ENCODE results near the gene IL1RAP.

IL1RAP gene

GRCh38 chr3:190641564-190641963 lies 127.7 kb downstream of the IL1RAP start:
- no peak overlapping the region for H3K9ac ChIP-seq (ENCODE audit: low read depth in 1 of 2, low read length in 2 of 2)
- no peaks in the 10 kb centered on the region for H3K27me3 ChIP-seq (ENCODE audit: control insufficient read depth in 2 of 2, insufficient read depth in 2 of 2, low read length in 2 of 2)
- H3K27ac ChIP-seq (ENCODE audit: low read depth in 2 of 2, low read length in 2 of 2): no peak overlapping the region
- no peaks in the 10 kb centered on the region for H3K9me3 ChIP-seq (ENCODE audit: control insufficient read depth in 2 of 2, low read length in 2 of 2)
- H3K4me3 ChIP-seq (ENCODE audit: low read length in 2 of 2): no peak overlapping the region
- H3K36me3 ChIP-seq (ENCODE audit: control insufficient read depth in 2 of 2, insufficient read depth in 2 of 2, low read length in 2 of 2): no peaks in the 10 kb centered on the region
- no peaks in the 10 kb centered on the region for H3K4me1 ChIP-seq (ENCODE audit: control insufficient read depth in 2 of 2, insufficient read depth in 2 of 2, low read length in 2 of 2)

GRCh38 chr3:190642016-190642415 lies 128.1 kb downstream of the IL1RAP start:
- Histone ChIP-seq H3K4me3 (ENCODE audit: low read length in 2 of 2) (no peak overlapping the region), H3K27ac (ENCODE audit: low read depth in 2 of 2, low read length in 2 of 2) (no peak overlapping the region), H3K9me3 (ENCODE audit: control insufficient read depth in 2 of 2, low read length in 2 of 2) (no peaks in the 10 kb centered on the region), H3K4me1 (ENCODE audit: control insufficient read depth in 2 of 2, insufficient read depth in 2 of 2, low read length in 2 of 2) (no peaks in the 10 kb centered on the region), H3K9ac (ENCODE audit: low read depth in 1 of 2, low read length in 2 of 2) (no peak overlapping the region), H3K36me3 (ENCODE audit: control insufficient read depth in 2 of 2, insufficient read depth in 2 of 2, low read length in 2 of 2) (no peaks in the 10 kb centered on the region), H3K27me3 (ENCODE audit: control insufficient read depth in 2 of 2, insufficient read depth in 2 of 2, low read length in 2 of 2) (no peaks in the 10 kb centered on the region)

GRCh38 chr3:190644035-190644434 lies 130.2 kb downstream of the IL1RAP start:
- Histone ChIP-seq H3K9me3 (ENCODE audit: control insufficient read depth in 2 of 2, low read length in 2 of 2) (no peaks in the 10 kb centered on the region), H3K27ac (ENCODE audit: low read depth in 2 of 2, low read length in 2 of 2) (no peak overlapping the region), H3K9ac (ENCODE audit: low read depth in 1 of 2, low read length in 2 of 2) (no peak overlapping the region), H3K27me3 (ENCODE audit: control insufficient read depth in 2 of 2, insufficient read depth in 2 of 2, low read length in 2 of 2) (no peaks in the 10 kb centered on the region), H3K36me3 (ENCODE audit: control insufficient read depth in 2 of 2, insufficient read depth in 2 of 2, low read length in 2 of 2) (no peaks in the 10 kb centered on the region), H3K4me3 (ENCODE audit: low read length in 2 of 2) (no peak overlapping the region), H3K4me1 (ENCODE audit: control insufficient read depth in 2 of 2, insufficient read depth in 2 of 2, low read length in 2 of 2) (no peaks in the 10 kb centered on the region)

GRCh38 chr3:190644766-190645165 lies 130.9 kb downstream of the IL1RAP start:
- Histone ChIP-seq H3K9me3 (ENCODE audit: control insufficient read depth in 2 of 2, low read length in 2 of 2) (no peaks in the 10 kb centered on the region), H3K27me3 (ENCODE audit: control insufficient read depth in 2 of 2, insufficient read depth in 2 of 2, low read length in 2 of 2) (no peaks in the 10 kb centered on the region), H3K36me3 (ENCODE audit: control insufficient read depth in 2 of 2, insufficient read depth in 2 of 2, low read length in 2 of 2) (no peaks in the 10 kb centered on the region), H3K4me3 (ENCODE audit: low read length in 2 of 2) (no peak overlapping the region), H3K4me1 (ENCODE audit: control insufficient read depth in 2 of 2, insufficient read depth in 2 of 2, low read length in 2 of 2) (no peaks in the 10 kb centered on the region), H3K9ac (ENCODE audit: low read depth in 1 of 2, low read length in 2 of 2) (no peak overlapping the region), H3K27ac (ENCODE audit: low read depth in 2 of 2, low read length in 2 of 2) (no peak overlapping the region)

DNA sequence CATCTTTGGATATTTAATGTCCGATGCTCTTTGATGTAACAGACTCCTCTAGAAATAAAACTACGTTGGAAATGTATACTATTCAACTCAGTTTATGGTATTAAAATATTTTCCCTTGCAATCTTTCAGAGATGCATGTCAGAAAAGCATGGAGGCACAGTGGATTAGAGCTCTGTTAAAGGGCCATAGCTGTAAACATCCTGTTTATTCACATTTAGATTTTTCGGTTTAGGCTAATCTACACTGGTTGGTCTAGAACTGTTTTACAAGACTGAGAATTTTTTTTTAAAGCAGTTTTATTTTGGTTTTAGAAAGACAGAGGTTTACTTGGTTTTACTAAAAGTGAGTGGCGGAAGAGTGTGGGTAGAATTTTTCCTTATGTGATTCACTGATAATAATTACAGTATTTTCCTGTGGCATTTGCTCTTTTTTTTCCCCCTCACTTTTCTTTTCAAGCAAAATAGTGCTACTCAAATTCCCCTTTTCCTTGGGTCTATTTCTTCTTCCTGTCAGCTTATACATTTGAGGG lies 132.1 kb downstream of the IL1RAP start:
- H3K27me3 ChIP-seq (ENCODE audit: control insufficient read depth in 2 of 2, insufficient read depth in 2 of 2, low read length in 2 of 2): no peaks in the 10 kb centered on the region
- no peaks in the 10 kb centered on the region for H3K4me1 ChIP-seq (ENCODE audit: control insufficient read depth in 2 of 2, insufficient read depth in 2 of 2, low read length in 2 of 2)
- H3K4me3 ChIP-seq (ENCODE audit: low read length in 2 of 2): no peak overlapping the region
- no peak overlapping the region for H3K9ac ChIP-seq (ENCODE audit: low read depth in 1 of 2, low read length in 2 of 2)
- no peak overlapping the region for H3K27ac ChIP-seq (ENCODE audit: low read depth in 2 of 2, low read length in 2 of 2)
- no peaks in the 10 kb centered on the region for H3K36me3 ChIP-seq (ENCODE audit: control insufficient read depth in 2 of 2, insufficient read depth in 2 of 2, low read length in 2 of 2)
- no peaks in the 10 kb centered on the region for H3K9me3 ChIP-seq (ENCODE audit: control insufficient read depth in 2 of 2, low read length in 2 of 2)

DNA sequence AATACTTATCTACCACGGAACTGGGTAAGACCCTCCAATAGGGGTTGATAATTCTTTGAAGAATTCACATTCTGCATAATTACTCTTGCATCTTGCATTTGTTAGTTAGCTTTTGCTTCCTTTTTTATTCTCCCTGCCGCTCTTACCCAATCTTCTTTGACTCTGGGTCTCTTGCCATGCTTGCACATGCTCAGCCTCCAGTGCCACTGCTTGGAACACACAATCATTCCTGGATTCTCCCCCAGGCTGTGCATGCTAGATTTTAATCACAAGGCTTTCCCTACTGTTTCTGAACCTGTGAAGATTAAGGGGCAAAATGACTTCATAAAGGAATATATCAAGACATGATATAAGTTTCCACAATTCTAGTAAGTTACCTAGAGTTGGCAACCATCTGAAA lies 133.1 kb downstream of the IL1RAP start:
- Histone ChIP-seq H3K9me3 (ENCODE audit: control insufficient read depth in 2 of 2, low read length in 2 of 2) (no peaks in the 10 kb centered on the region), H3K36me3 (ENCODE audit: control insufficient read depth in 2 of 2, insufficient read depth in 2 of 2, low read length in 2 of 2) (no peaks in the 10 kb centered on the region), H3K4me1 (ENCODE audit: control insufficient read depth in 2 of 2, insufficient read depth in 2 of 2, low read length in 2 of 2) (no peaks in the 10 kb centered on the region), H3K4me3 (ENCODE audit: low read length in 2 of 2) (no peak overlapping the region), H3K9ac (ENCODE audit: low read depth in 1 of 2, low read length in 2 of 2) (no peak overlapping the region), H3K27me3 (ENCODE audit: control insufficient read depth in 2 of 2, insufficient read depth in 2 of 2, low read length in 2 of 2) (no peaks in the 10 kb centered on the region), H3K27ac (ENCODE audit: low read depth in 2 of 2, low read length in 2 of 2) (no peak overlapping the region)

GRCh38 chr3:190655933-190656332 lies 142.0 kb downstream of the IL1RAP start:
- H3K9ac ChIP-seq (ENCODE audit: low read depth in 1 of 2, low read length in 2 of 2): no peak overlapping the region
- H3K9me3 ChIP-seq (ENCODE audit: control insufficient read depth in 2 of 2, low read length in 2 of 2): no peaks in the 10 kb centered on the region
- H3K4me1 ChIP-seq (ENCODE audit: control insufficient read depth in 2 of 2, insufficient read depth in 2 of 2, low read length in 2 of 2): no peaks in the 10 kb centered on the region
- H3K27ac ChIP-seq (ENCODE audit: low read depth in 2 of 2, low read length in 2 of 2): no peak overlapping the region
- no peaks in the 10 kb centered on the region for H3K27me3 ChIP-seq (ENCODE audit: control insufficient read depth in 2 of 2, insufficient read depth in 2 of 2, low read length in 2 of 2)
- no peak overlapping the region for H3K4me3 ChIP-seq (ENCODE audit: low read length in 2 of 2)
- no peaks in the 10 kb centered on the region for H3K36me3 ChIP-seq (ENCODE audit: control insufficient read depth in 2 of 2, insufficient read depth in 2 of 2, low read length in 2 of 2)

GRCh38 chr3:190658106-190658505 lies 144.2 kb downstream of the IL1RAP start:
- no peaks in the 10 kb centered on the region for H3K27me3 ChIP-seq (ENCODE audit: control insufficient read depth in 2 of 2, insufficient read depth in 2 of 2, low read length in 2 of 2)
- H3K36me3 ChIP-seq (ENCODE audit: control insufficient read depth in 2 of 2, insufficient read depth in 2 of 2, low read length in 2 of 2): no peaks in the 10 kb centered on the region
- no peak overlapping the region for H3K4me3 ChIP-seq (ENCODE audit: low read length in 2 of 2)
- no peak overlapping the region for H3K9ac ChIP-seq (ENCODE audit: low read depth in 1 of 2, low read length in 2 of 2)
- H3K9me3 ChIP-seq (ENCODE audit: control insufficient read depth in 2 of 2, low read length in 2 of 2): no peaks in the 10 kb centered on the region
- H3K4me1 ChIP-seq (ENCODE audit: control insufficient read depth in 2 of 2, insufficient read depth in 2 of 2, low read length in 2 of 2): no peaks in the 10 kb centered on the region
- no peak overlapping the region for H3K27ac ChIP-seq (ENCODE audit: low read depth in 2 of 2, low read length in 2 of 2)

- H3K4me3 ChIP-seq (ENCODE audit: low read length in 2 of 2): no peak overlapping the region
- no peaks in the 10 kb centered on the region for H3K9me3 ChIP-seq (ENCODE audit: control insufficient read depth in 2 of 2, low read length in 2 of 2)
- no peak overlapping the region for H3K9ac ChIP-seq (ENCODE audit: low read depth in 1 of 2, low read length in 2 of 2)
- no peaks in the 10 kb centered on the region for H3K27me3 ChIP-seq (ENCODE audit: control insufficient read depth in 2 of 2, insufficient read depth in 2 of 2, low read length in 2 of 2)
- H3K36me3 ChIP-seq (ENCODE audit: control insufficient read depth in 2 of 2, insufficient read depth in 2 of 2, low read length in 2 of 2): no peaks in the 10 kb centered on the region
- no peak overlapping the region for H3K27ac ChIP-seq (ENCODE audit: low read depth in 2 of 2, low read length in 2 of 2)
- H3K4me1 ChIP-seq (ENCODE audit: control insufficient read depth in 2 of 2, insufficient read depth in 2 of 2, low read length in 2 of 2): no peaks in the 10 kb centered on the region
Observed at GRCh38 chr3:190666821-190667220, 152.9 kb downstream of the IL1RAP start.

DNA sequence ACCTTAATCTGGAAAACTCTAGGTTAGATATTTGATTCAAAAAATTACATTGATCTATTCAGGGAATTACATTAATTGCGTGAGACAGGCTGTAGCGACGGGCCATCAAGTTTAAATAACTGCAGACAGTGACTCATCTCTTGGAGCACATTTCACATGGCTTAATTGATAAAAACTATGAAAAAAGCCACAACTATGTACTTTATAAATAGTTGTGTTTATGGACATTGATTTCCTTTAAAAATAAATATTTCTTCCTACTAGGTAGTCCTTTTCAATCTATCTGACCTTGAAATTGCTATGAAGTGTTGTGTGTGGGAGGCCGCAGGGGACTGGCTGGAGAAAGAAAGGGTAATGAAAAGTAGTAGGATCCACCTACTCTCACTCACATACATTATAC lies 157.8 kb downstream of the IL1RAP start:
- H3K27ac ChIP-seq (ENCODE audit: low read depth in 2 of 2, low read length in 2 of 2): no peak overlapping the region
- H3K4me3 ChIP-seq (ENCODE audit: low read length in 2 of 2): no peak overlapping the region
- no peaks in the 10 kb centered on the region for H3K9me3 ChIP-seq (ENCODE audit: control insufficient read depth in 2 of 2, low read length in 2 of 2)
- no peaks in the 10 kb centered on the region for H3K4me1 ChIP-seq (ENCODE audit: control insufficient read depth in 2 of 2, insufficient read depth in 2 of 2, low read length in 2 of 2)
- H3K27me3 ChIP-seq (ENCODE audit: control insufficient read depth in 2 of 2, insufficient read depth in 2 of 2, low read length in 2 of 2): no peaks in the 10 kb centered on the region
- no peaks in the 10 kb centered on the region for H3K36me3 ChIP-seq (ENCODE audit: control insufficient read depth in 2 of 2, insufficient read depth in 2 of 2, low read length in 2 of 2)
- H3K9ac ChIP-seq (ENCODE audit: low read depth in 1 of 2, low read length in 2 of 2): no peak overlapping the region

GRCh38 chr3:190673148-190673547 lies 159.3 kb downstream of the IL1RAP start:
- Histone ChIP-seq H3K4me3 (ENCODE audit: low read length in 2 of 2) (no peak overlapping the region), H3K4me1 (ENCODE audit: control insufficient read depth in 2 of 2, insufficient read depth in 2 of 2, low read length in 2 of 2) (no peaks in the 10 kb centered on the region), H3K9ac (ENCODE audit: low read depth in 1 of 2, low read length in 2 of 2) (no peak overlapping the region), H3K27ac (ENCODE audit: low read depth in 2 of 2, low read length in 2 of 2) (no peak overlapping the region), H3K36me3 (ENCODE audit: control insufficient read depth in 2 of 2, insufficient read depth in 2 of 2, low read length in 2 of 2) (no peaks in the 10 kb centered on the region), H3K9me3 (ENCODE audit: control insufficient read depth in 2 of 2, low read length in 2 of 2) (no peaks in the 10 kb centered on the region), H3K27me3 (ENCODE audit: control insufficient read depth in 2 of 2, insufficient read depth in 2 of 2, low read length in 2 of 2) (no peaks in the 10 kb centered on the region)

All from mucosa of rectum (tissue), 2 donors.